GM19372 (cell line): ENCODE results near the gene NUMA1.

ENCODE experiments used
- ATAC-seq: cut with Tn5 transposase; IDR thresholded peaks from one replicate; pipeline ENCODE4 v1.9.1; 2021; ENCODE audit warnings: mild to moderate bottlenecking, low read depth, moderate library complexity; ENCODE audit not compliant: unreplicated experiment

Gene NUMA1

GRCh38 chr11:72080326-72081183, at the start of gene NUMA1, which contains the start of gene LRRC51:
TSS of gene NUMA1 (minus strand) at chr11:72080542. CDS start at chr11:72035943, 44,599 bp downstream.
TSS of gene LRRC51 (plus strand) at chr11:72080850. CDS start at chr11:72089084, 8,234 bp downstream.
- peak; percentile 94 for ATAC-seq

GRCh38 chr11:72129381-72129780, 49.0 kb upstream of the NUMA1 start:
- no peak for ATAC-seq

- no peak for ATAC-seq
Measured at GRCh38 chr11:72127923-72128322, 47.6 kb upstream of the NUMA1 start.

- ATAC-seq = no peak
Measured at GRCh38 chr11:72125956-72126355, 45.6 kb upstream of the NUMA1 start.

- no peak for ATAC-seq
Measured at GRCh38 chr11:72124046-72124445, 43.7 kb upstream of the NUMA1 start.

- ATAC-seq = no peak
Measured at GRCh38 chr11:72123117-72123653, 42.8 kb upstream of the NUMA1 start.

GRCh38 chr11:72122607-72123006, 42.3 kb upstream of the NUMA1 start:
- no peak for ATAC-seq

- no peak for ATAC-seq
Measured at GRCh38 chr11:72120930-72121329, 40.6 kb upstream of the NUMA1 start.

GRCh38 chr11:72119198-72119597, 38.9 kb upstream of the NUMA1 start:
- no peak for ATAC-seq

- ATAC-seq = no peak
Measured at GRCh38 chr11:72116019-72116755, 35.8 kb upstream of the NUMA1 start.

GRCh38 chr11:72114570-72114969, 34.2 kb upstream of the NUMA1 start:
- ATAC-seq = no peak

- no peak for ATAC-seq
Measured at GRCh38 chr11:72112978-72113808, 32.9 kb upstream of the NUMA1 start.

GRCh38 chr11:72112143-72112977, 32.0 kb upstream of the NUMA1 start, which contains the start of gene ANAPC15:
TSS of gene ANAPC15 (minus strand) at chr11:72112695. CDS start at chr11:72111276, 1,419 bp downstream.
- peak; percentile 92 for ATAC-seq

GRCh38 chr11:72111300-72112142, 31.2 kb upstream of the NUMA1 start:
- peak; percentile 1 for ATAC-seq

GRCh38 chr11:72105888-72106287, 25.5 kb upstream of the NUMA1 start, which contains the start of gene TOMT:
TSS of gene TOMT (plus strand) at chr11:72105924. CDS start at chr11:72105952, 28 bp downstream.
- ATAC-seq = no peak

- no peak for ATAC-seq
Measured at GRCh38 chr11:72103754-72104167, 23.4 kb upstream of the NUMA1 start.

GRCh38 chr11:72102946-72103753, 22.8 kb upstream of the NUMA1 start, which contains the start of gene LAMTOR1:
TSS of gene LAMTOR1 (minus strand) at chr11:72103297. CDS start at chr11:72103224, 73 bp downstream.
- ATAC-seq = peak; percentile 92

GRCh38 chr11:72102631-72102945, 22.2 kb upstream of the NUMA1 start:
- no peak for ATAC-seq
